ENCODE results near the gene S100A3.
A peak's percentile ranks its signal among the peaks of the same experiment; 100 is the strongest.
"Not testable (repeated sequence)": the region's sequence is repeated elsewhere in the genome, so short reads cannot be mapped to it uniquely, and the experiment has no call there.

Gene S100A3

GRCh38 chr1:153569465-153569864 lies 20.4 kb upstream of the S100A3 start:
- Histone ChIP-seq H3K9ac (ENCODE audit: low read depth, low read length) (no peak overlapping the region), H3K27me3 (ENCODE audit: insufficient read depth, low read length) (no peaks in the 10 kb centered on the region), H3K27ac (ENCODE audit: low read depth, low read length) (no peak overlapping the region), H3K36me3 (ENCODE audit: insufficient read depth, low read length) (no peaks in the 10 kb centered on the region), H3K4me1 (ENCODE audit: insufficient read depth, low read length) (peaks cover 31% of the 10 kb centered on the region), H3K9me3 (ENCODE audit: insufficient read depth, low read depth, low read length) (peaks cover 3% of the 10 kb centered on the region; the same call in 1 of the 2 replicates), H3K4me3 (ENCODE audit: low read length) (no peak overlapping the region)
- 96% methylated on average over 8 of the region's 8 CpGs for WGBS

- WGBS: 22% methylated on average over 25 of the region's 25 CpGs
- Histone ChIP-seq H3K4me3 (ENCODE audit: low read length) (peak overlapping the region; percentile 15), H3K27ac (ENCODE audit: low read depth, low read length) (peak overlapping the region; percentile 0; the same call in 1 of the 2 replicates), H3K4me1 (ENCODE audit: insufficient read depth, low read length) (peaks cover 31% of the 10 kb centered on the region), H3K9me3 (ENCODE audit: insufficient read depth, low read depth, low read length) (no peaks in the 10 kb centered on the region), H3K27me3 (ENCODE audit: insufficient read depth, low read length) (no peaks in the 10 kb centered on the region), H3K36me3 (ENCODE audit: insufficient read depth, low read length) (no peaks in the 10 kb centered on the region), H3K9ac (ENCODE audit: low read depth, low read length) (peak overlapping the region; percentile 9; the same call in 1 of the 2 replicates)
These were observed 19.5 kb upstream of the S100A3 start for GRCh38 chr1:153568367-153569099.

GRCh38 chr1:153567621-153568366 lies 18.7 kb upstream of the S100A3 start:
- Histone ChIP-seq H3K27ac (ENCODE audit: low read depth, low read length) (peak overlapping the region; percentile 0; the same call in 1 of the 2 replicates), H3K9me3 (ENCODE audit: insufficient read depth, low read depth, low read length) (no peaks in the 10 kb centered on the region), H3K9ac (ENCODE audit: low read depth, low read length) (peak overlapping the region; percentile 9; the same call in 1 of the 2 replicates), H3K36me3 (ENCODE audit: insufficient read depth, low read length) (no peaks in the 10 kb centered on the region), H3K4me3 (ENCODE audit: low read length) (peak overlapping the region; percentile 15), H3K4me1 (ENCODE audit: insufficient read depth, low read length) (peaks cover 31% of the 10 kb centered on the region), H3K27me3 (ENCODE audit: insufficient read depth, low read length) (no peaks in the 10 kb centered on the region)
- WGBS: 66% methylated on average over 22 of the region's 22 CpGs

DNA sequence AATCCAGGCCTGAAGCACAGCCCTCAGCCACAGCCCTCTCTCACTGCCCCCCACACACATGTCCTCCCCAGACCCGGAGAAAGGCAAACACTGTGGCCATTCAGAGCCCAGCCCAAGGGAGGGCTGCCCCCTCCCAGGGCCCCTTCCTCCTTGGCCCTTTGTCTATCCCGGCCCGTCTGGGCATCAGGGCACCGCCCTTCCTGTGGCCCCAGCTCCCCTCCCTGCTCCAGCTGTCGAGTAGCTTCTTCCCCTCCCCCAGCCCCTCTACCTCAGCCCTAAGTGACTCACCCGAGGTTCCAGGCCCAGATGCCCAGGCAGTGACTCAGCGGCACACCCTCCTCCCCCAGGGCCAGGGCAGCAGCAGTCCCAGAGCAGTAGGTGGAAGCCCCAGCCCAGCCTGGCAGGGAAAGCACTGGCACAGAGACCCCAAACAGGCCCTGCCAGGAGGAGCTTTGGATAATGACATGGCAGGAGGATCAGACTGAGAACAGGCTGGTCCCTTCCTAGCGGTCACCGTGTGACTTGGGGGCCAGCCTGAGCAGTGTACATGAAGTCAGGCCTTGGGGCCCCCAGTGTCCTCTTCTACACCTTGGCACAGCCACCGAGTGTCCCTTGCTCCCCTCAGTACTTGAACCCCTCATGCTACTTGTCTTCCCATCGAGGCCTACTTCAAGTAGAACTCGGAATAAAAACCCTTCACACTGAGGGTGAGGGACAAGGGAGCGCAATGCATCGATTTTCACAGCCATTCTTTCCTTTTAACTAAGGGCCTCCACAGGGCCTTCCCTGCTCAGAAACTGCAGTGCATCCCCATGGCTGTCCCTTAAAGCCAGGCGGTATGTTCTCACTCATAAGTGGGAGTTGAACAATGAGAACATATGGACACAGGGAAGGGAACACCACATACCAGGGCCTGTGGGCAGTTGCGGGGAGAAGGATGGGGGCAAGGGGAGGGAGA lies 17.6 kb upstream of the S100A3 start:
- peak overlapping the region; percentile 66 for H3K27ac ChIP-seq (ENCODE audit: low read depth, low read length)
- H3K36me3 ChIP-seq (ENCODE audit: insufficient read depth, low read length): no peaks in the 10 kb centered on the region
- H3K27me3 ChIP-seq (ENCODE audit: insufficient read depth, low read length): no peaks in the 10 kb centered on the region
- no peak overlapping the region; the same call in 1 of the 2 replicates for H3K4me3 ChIP-seq (ENCODE audit: low read length)
- H3K4me1 ChIP-seq (ENCODE audit: insufficient read depth, low read length): peaks cover 31% of the 10 kb centered on the region
- peak overlapping the region; percentile 71 for H3K9ac ChIP-seq (ENCODE audit: low read depth, low read length)
- WGBS: 44% methylated on average over 16 of the region's 16 CpGs
- H3K9me3 ChIP-seq (ENCODE audit: insufficient read depth, low read depth, low read length): no peaks in the 10 kb centered on the region

DNA sequence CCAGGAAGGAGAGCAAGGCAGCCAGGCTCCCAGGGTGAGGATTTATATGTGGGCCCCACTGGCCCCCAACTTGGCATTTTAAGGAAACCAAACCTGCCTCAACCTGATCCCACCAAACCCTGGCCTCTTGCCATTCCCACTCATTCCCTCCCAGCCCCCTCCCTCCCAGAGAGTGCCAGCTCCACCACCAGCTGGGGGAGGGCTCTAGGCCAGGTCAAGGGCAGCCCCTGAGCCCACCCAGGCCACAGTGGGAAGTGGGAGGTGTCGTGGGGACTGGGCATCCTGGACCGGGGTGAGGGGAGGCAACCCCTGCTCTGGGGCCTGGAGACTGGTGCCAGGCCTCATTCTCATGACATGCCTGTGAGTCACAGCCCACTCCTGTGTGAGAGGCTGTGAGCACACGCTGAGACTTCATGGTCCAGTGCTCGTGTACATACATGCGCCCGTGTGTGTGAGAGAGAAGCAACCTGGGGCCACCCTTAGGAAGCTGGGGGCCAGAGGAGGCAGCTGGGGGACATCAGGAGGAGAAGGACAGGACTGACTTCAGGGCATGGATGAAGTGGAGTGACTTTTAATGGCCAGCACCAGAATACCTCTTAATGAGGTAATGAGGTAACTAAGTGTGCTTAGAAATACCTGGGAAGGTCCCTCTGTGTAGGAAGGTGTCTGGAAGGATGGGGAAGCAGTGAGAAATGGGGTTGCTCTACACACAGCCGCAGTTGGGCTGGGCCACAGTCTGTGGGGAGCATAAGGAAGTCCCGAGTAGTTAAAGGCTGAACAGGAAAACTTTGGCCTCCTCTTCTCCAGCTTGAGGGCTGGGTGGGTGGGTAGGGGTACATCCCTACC lies 16.7 kb upstream of the S100A3 start, which contains the start of gene S100A2:
Gene S100A2 (minus strand): TSS at position 316 of the 846 bp plus-strand sequence. CDS start 1,967 bp downstream, outside the sequence.
- no peaks in the 10 kb centered on the region for H3K27me3 ChIP-seq (ENCODE audit: insufficient read depth, low read length)
- H3K4me1 ChIP-seq (ENCODE audit: insufficient read depth, low read length): peaks cover 31% of the 10 kb centered on the region
- WGBS: 74% methylated on average over 8 of the region's 8 CpGs
- H3K36me3 ChIP-seq (ENCODE audit: insufficient read depth, low read length): no peaks in the 10 kb centered on the region
- peak within 1 kb of the TSS; percentile 71 for H3K9ac ChIP-seq (ENCODE audit: low read depth, low read length)
- H3K27ac ChIP-seq (ENCODE audit: low read depth, low read length): peak within 1 kb of the TSS; percentile 76
- no peak within 1 kb of the TSS; the same call in 1 of the 2 replicates for H3K4me3 ChIP-seq (ENCODE audit: low read length)
- H3K9me3 ChIP-seq (ENCODE audit: insufficient read depth, low read depth, low read length): no peaks in the 10 kb centered on the region

DNA sequence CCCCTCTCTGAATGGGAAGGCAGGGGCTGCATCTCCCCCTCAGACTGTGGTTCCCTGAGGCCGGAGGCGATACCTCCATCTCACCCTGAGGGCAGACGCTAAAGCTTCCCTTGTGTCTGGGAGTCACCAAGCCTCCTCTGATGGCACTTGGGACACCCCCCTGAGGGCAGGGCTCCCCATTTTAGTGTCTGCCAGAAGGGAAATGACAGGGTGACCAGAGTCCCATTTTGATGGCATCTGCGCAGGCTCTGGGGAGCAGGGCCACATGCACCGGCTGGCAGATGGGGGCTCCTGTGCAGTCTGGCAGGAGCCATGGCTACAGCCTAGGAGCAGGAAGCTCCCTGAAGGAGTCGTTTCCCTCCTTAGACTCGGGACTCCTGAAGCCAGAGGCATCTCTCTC lies 14.9 kb upstream of the S100A3 start:
- Histone ChIP-seq H3K9me3 (ENCODE audit: insufficient read depth, low read depth, low read length) (no peaks in the 10 kb centered on the region), H3K9ac (ENCODE audit: low read depth, low read length) (no peak overlapping the region), H3K27me3 (ENCODE audit: insufficient read depth, low read length) (no peaks in the 10 kb centered on the region), H3K27ac (ENCODE audit: low read depth, low read length) (no peak overlapping the region), H3K36me3 (ENCODE audit: insufficient read depth, low read length) (no peaks in the 10 kb centered on the region), H3K4me3 (ENCODE audit: low read length) (no peak overlapping the region), H3K4me1 (ENCODE audit: insufficient read depth, low read length) (peaks cover 31% of the 10 kb centered on the region)
- 92% methylated on average over 7 of the region's 7 CpGs for WGBS

- Histone ChIP-seq H3K27me3 (ENCODE audit: insufficient read depth, low read length) (no peaks in the 10 kb centered on the region), H3K9ac (ENCODE audit: low read depth, low read length) (no peak overlapping the region), H3K27ac (ENCODE audit: low read depth, low read length) (no peak overlapping the region), H3K36me3 (ENCODE audit: insufficient read depth, low read length) (no peaks in the 10 kb centered on the region), H3K4me1 (ENCODE audit: insufficient read depth, low read length) (peaks cover 31% of the 10 kb centered on the region), H3K4me3 (ENCODE audit: low read length) (no peak overlapping the region), H3K9me3 (ENCODE audit: insufficient read depth, low read depth, low read length) (no peaks in the 10 kb centered on the region)
- WGBS: 81% methylated on average over 6 of the region's 6 CpGs
These were observed 14.4 kb upstream of the S100A3 start for GRCh38 chr1:153563483-153563901.

- WGBS: 92% methylated on average over 3 of the region's 3 CpGs
- H3K9me3 ChIP-seq (ENCODE audit: insufficient read depth, low read depth, low read length); H3K9ac ChIP-seq (ENCODE audit: low read depth, low read length); H3K27ac ChIP-seq (ENCODE audit: low read depth, low read length); H3K36me3 ChIP-seq (ENCODE audit: insufficient read depth, low read length); H3K4me3 ChIP-seq (ENCODE audit: low read length); H3K27me3 ChIP-seq (ENCODE audit: insufficient read depth, low read length): not testable (repeated sequence)
- H3K4me1 ChIP-seq (ENCODE audit: insufficient read depth, low read length): peaks cover 18% of the 10 kb centered on the region
These were observed 13.0 kb upstream of the S100A3 start for GRCh38 chr1:153562021-153562420.

- Histone ChIP-seq H3K9ac (ENCODE audit: low read depth, low read length) (no peak overlapping the region), H3K36me3 (ENCODE audit: insufficient read depth, low read length) (no peaks in the 10 kb centered on the region), H3K9me3 (ENCODE audit: insufficient read depth, low read depth, low read length) (no peaks in the 10 kb centered on the region), H3K4me1 (ENCODE audit: insufficient read depth, low read length) (peaks cover 13% of the 10 kb centered on the region), H3K27ac (ENCODE audit: low read depth, low read length) (no peak overlapping the region), H3K27me3 (ENCODE audit: insufficient read depth, low read length) (no peaks in the 10 kb centered on the region), H3K4me3 (ENCODE audit: low read length) (no peak overlapping the region)
- 95% methylated on average over 3 of the region's 3 CpGs for WGBS
These were observed 12.5 kb upstream of the S100A3 start for GRCh38 chr1:153561466-153561985.

All from HUES64 (cell line).